DND-41 (cell line): ENCODE data around the gene ACAP1.

Experiments used
- ATAC-seq: fragments of 200-7000 bp; cut with Tn5 transposase; 3 replicates; pipeline ENCODE4 v1.9.1; 2021; ENCODE audit warnings: low read depth; ENCODE audit not compliant: insufficient read depth
- DNase-seq: peaks from one replicate; pipeline ENCODE4 v3.0.0-alpha.2; 2020
- H2AFZ ChIP-seq: 2 replicates; pipeline ENCODE4 v1.6.0; 2012; ENCODE audit warnings: low read depth, low read length
- H3K27ac ChIP-seq: 2 replicates; pipeline ENCODE4 v1.5.1; 2012; ENCODE audit warnings: low read length, inconsistent platforms
- H3K27me3 ChIP-seq: fragments of 200-600 bp; sonication (generic); 2 replicates; pipeline ENCODE4 v1.6.0; 2012; ENCODE audit warnings: low read length, mild to moderate bottlenecking, inconsistent platforms; ENCODE audit not compliant: insufficient read depth, poor library complexity
- H3K36me3 ChIP-seq: 2 replicates; pipeline ENCODE4 v1.5.1; 2012; ENCODE audit warnings: low read length, inconsistent platforms; ENCODE audit not compliant: insufficient read depth
- H3K4me1 ChIP-seq: 2 replicates; pipeline ENCODE4 v1.5.1; 2012; ENCODE audit warnings: mild to moderate bottlenecking, low read length; ENCODE audit not compliant: insufficient read depth
- H3K4me2 ChIP-seq: 2 replicates; pipeline ENCODE4 v1.6.0; 2012; ENCODE audit warnings: mild to moderate bottlenecking, moderate library complexity, low read length, inconsistent platforms; ENCODE audit not compliant: insufficient read depth
- H3K4me3 ChIP-seq, 2 experiments: fragments of 200-600 bp in 1 of 2; shearing (Covaris generic) in 1 of 2; 2 replicates each; pipeline ENCODE4 v1.5.1; 2012 to 2016; ENCODE audit warnings: inconsistent platforms in 2 of 2, low read length in 2 of 2, mild to moderate bottlenecking in 2 of 2, low read depth in 1 of 2, moderate library complexity in 1 of 2
- H3K79me2 ChIP-seq: 2 replicates; pipeline ENCODE4 v1.6.0; 2012; ENCODE audit warnings: low read length, inconsistent platforms; ENCODE audit not compliant: insufficient read depth
- H3K9ac ChIP-seq: 2 replicates; pipeline ENCODE4 v1.6.0; 2012; ENCODE audit warnings: low read depth, mild to moderate bottlenecking, inconsistent platforms, low read length, moderate library complexity
- H3K9me3 ChIP-seq: 2 replicates; pipeline ENCODE4 v1.5.1; 2012; ENCODE audit warnings: low read length, moderate library complexity, mild to moderate bottlenecking, inconsistent platforms; ENCODE audit not compliant: insufficient read depth, severe bottlenecking
- H4K20me1 ChIP-seq: 2 replicates; pipeline ENCODE4 v1.6.0; 2012; ENCODE audit warnings: low read length; ENCODE audit not compliant: insufficient read depth
- EZH2 ChIP-seq: IDR thresholded peaks from 3 replicates; pipeline ENCODE4 v1.6.1; 2012; ENCODE audit warnings: borderline replicate concordance, low read depth, mild to moderate bottlenecking, moderate library complexity, low read length, inconsistent platforms; ENCODE audit not compliant: severe bottlenecking
- TF ChIP-seq, protein P1 (sequence below): IDR thresholded peaks from 2 replicates; pipeline ENCODE4 v1.5.1; 2012; ENCODE audit warnings: borderline replicate concordance, low read length, moderate library complexity, mild to moderate bottlenecking; ENCODE audit not compliant: poor library complexity, severe bottlenecking; ENCODE audit errors: extremely low read depth

ACAP1 gene

GRCh38 chr17:7309628-7310027 lies 26.7 kb upstream of the ACAP1 start:
- ATAC-seq (no peak), DNase-seq (no peak)
- TF ChIP-seq, protein P1, sequence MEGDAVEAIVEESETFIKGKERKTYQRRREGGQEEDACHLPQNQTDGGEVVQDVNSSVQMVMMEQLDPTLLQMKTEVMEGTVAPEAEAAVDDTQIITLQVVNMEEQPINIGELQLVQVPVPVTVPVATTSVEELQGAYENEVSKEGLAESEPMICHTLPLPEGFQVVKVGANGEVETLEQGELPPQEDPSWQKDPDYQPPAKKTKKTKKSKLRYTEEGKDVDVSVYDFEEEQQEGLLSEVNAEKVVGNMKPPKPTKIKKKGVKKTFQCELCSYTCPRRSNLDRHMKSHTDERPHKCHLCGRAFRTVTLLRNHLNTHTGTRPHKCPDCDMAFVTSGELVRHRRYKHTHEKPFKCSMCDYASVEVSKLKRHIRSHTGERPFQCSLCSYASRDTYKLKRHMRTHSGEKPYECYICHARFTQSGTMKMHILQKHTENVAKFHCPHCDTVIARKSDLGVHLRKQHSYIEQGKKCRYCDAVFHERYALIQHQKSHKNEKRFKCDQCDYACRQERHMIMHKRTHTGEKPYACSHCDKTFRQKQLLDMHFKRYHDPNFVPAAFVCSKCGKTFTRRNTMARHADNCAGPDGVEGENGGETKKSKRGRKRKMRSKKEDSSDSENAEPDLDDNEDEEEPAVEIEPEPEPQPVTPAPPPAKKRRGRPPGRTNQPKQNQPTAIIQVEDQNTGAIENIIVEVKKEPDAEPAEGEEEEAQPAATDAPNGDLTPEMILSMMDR, result no peak
- no peak for TF ChIP-seq EZH2
- H4K20me1 ChIP-seq, result peaks cover 61% of the 10 kb centered on the region
- H3K4me3 ChIP-seq, result peak overlapping the region in 1 of 2 experiments; percentile 77; a peak in 3 of 4 replicates
- H3K79me2 ChIP-seq, result peaks cover 66% of the 10 kb centered on the region
- H3K27ac ChIP-seq, result peak overlapping the region; percentile 94; the same call in 1 of the 2 replicates
- peaks cover 73% of the 10 kb centered on the region for H3K4me1 ChIP-seq
- H3K4me2 ChIP-seq, result peak overlapping the region; percentile 76
- H3K9ac ChIP-seq, result peak overlapping the region; percentile 88
- H2AFZ ChIP-seq, result no peak overlapping the region
- no peaks in the 10 kb centered on the region for H3K27me3 ChIP-seq
- H3K9me3 ChIP-seq, result no peaks in the 10 kb centered on the region
- H3K36me3 ChIP-seq, result peaks cover 55% of the 10 kb centered on the region

DNA sequence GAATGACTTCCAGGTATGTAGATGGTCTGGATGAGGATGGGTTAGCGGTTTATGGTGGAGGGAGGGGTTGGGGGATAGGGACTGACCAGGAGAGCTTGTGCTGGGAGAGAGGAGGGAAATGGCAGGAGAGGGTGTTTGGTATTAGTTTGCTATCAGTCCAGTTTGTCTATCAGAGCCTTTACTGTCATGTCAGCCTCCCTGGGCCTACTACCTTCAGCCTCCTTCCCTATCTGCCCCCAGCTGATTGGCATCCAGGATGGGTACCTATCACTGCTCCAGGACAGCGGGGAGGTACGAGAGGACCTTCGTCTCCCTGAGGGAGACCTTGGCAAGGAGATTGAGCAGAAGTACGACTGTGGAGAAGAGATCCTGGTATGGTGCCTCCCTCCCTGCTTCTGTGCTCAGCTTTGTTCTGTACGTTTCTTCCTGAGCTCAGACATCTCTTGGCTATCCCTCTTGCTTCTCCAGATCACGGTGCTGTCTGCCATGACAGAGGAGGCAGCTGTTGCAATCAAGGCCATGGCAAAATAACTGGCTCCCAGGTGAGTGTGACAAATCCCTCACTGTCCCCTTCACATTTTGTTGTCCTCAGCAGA lies 25.1 kb upstream of the ACAP1 start:
- TF ChIP-seq, protein P1, result no peak
- TF ChIP-seq EZH2, result no peak
- no peak overlapping the region for H3K27ac ChIP-seq
- H3K27me3 ChIP-seq, result no peaks in the 10 kb centered on the region
- H3K36me3 ChIP-seq, result peaks cover 62% of the 10 kb centered on the region
- no peak overlapping the region for H3K9ac ChIP-seq
- H3K79me2 ChIP-seq, result peaks cover 79% of the 10 kb centered on the region
- ATAC-seq (no peak), DNase-seq (no peak)
- peaks cover 63% of the 10 kb centered on the region for H4K20me1 ChIP-seq
- no peaks in the 10 kb centered on the region for H3K9me3 ChIP-seq
- H3K4me3 ChIP-seq, result no peak overlapping the region
- peaks cover 73% of the 10 kb centered on the region for H3K4me1 ChIP-seq
- no peak overlapping the region for H2AFZ ChIP-seq
- peak overlapping the region; percentile 76; the same call in 1 of the 2 replicates for H3K4me2 ChIP-seq

DNA sequence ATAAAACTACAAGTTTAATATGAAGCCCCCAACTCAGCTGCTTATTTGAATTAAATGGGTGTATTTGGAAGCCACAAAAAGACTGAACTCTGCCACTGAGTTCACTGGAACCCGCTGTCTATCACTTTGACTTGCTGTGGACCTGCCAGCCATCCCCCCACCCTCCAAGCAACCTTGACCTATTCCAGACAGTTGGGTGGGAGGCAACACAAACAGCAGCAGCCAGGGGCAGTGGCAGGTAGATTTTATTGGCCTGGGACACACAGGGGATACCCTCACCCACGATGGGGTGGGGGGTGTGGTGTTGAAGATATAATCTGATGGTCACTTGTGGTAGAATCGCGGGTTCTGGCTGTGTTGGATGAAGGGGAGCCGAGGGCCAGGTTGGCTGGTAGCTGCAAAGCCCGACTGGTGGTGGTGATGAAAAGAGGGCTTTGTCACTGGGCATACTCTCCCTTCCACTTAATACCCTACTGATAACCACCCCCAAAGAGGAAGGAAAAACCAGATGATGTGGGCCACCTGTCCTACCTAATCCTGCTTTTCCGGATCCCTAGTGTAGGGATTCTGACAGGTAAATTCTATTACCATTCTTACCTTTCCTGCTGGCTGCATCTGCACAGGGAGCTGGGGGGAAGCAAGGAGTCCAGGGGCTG lies 23.8 kb upstream of the ACAP1 start:
- ATAC-seq, result no peak
- Histone ChIP-seq H3K4me2 (peak overlapping the region; percentile 95; the same call in 1 of the 2 replicates), H3K79me2 (peaks cover 79% of the 10 kb centered on the region), H3K36me3 (peaks cover 71% of the 10 kb centered on the region), H3K4me3 (no peak overlapping the region), H3K27ac (no peak overlapping the region), H3K9ac (no peak overlapping the region), H2AFZ (no peak overlapping the region), H3K4me1 (peaks cover 70% of the 10 kb centered on the region), H3K9me3 (no peaks in the 10 kb centered on the region), H3K27me3 (no peaks in the 10 kb centered on the region), H4K20me1 (peaks cover 63% of the 10 kb centered on the region)
- TF ChIP-seq, protein P1, result no peak
- TF ChIP-seq EZH2, result no peak
- no peak for DNase-seq
